NK-92 treated with Interleukin-12 subunit alpha and Interleukin-12 subunit beta, amount 100 ng/mL, for 24 hours (cell line): ENCODE results near the gene SLC24A2.
"Not testable (repeated sequence)": the region's sequence is repeated elsewhere in the genome, so short reads cannot be mapped to it uniquely, and the experiment has no call there.

Source experiments
- DNase-seq: peaks from one replicate; lab custom pipeline; 2025; lab: John Stamatoyannopoulos, UW

The SLC24A2 gene

GRCh38 chr9:19788614-19789271 lies at the start of gene SLC24A2:
Gene SLC24A2 (minus strand): TSS chr9:19789037.
- DNase-seq: no peak

GRCh38 chr9:19833331-19833730 lies 44.5 kb upstream of the SLC24A2 start:
- not testable (repeated sequence) for DNase-seq

GRCh38 chr9:19830796-19831195 lies 42.0 kb upstream of the SLC24A2 start:
- no peak for DNase-seq

GRCh38 chr9:19828576-19829109 lies 39.8 kb upstream of the SLC24A2 start:
- DNase-seq: no peak

GRCh38 chr9:19816769-19817168 lies 27.9 kb upstream of the SLC24A2 start:
- DNase-seq: no peak

- no peak for DNase-seq
Measured at GRCh38 chr9:19812194-19812593, 23.4 kb upstream of the SLC24A2 start.

- no peak for DNase-seq
Measured at GRCh38 chr9:19809422-19810269, 20.8 kb upstream of the SLC24A2 start.

GRCh38 chr9:19807182-19807892 lies 18.5 kb upstream of the SLC24A2 start:
- DNase-seq: no peak

- no peak for DNase-seq
Measured at GRCh38 chr9:19804431-19804830, 15.6 kb upstream of the SLC24A2 start.

- no peak for DNase-seq
Measured at GRCh38 chr9:19800884-19801283, 12.0 kb upstream of the SLC24A2 start.

GRCh38 chr9:19799784-19800183 lies 10.9 kb upstream of the SLC24A2 start:
- DNase-seq: no peak

GRCh38 chr9:19788152-19788551 lies 685 bp downstream of the SLC24A2 start:
- DNase-seq: no peak

- no peak for DNase-seq
Measured at GRCh38 chr9:19787672-19788071, 1.2 kb downstream of the SLC24A2 start.

- DNase-seq: no peak
Measured at GRCh38 chr9:19785230-19785629, 3.6 kb downstream of the SLC24A2 start.

- DNase-seq: no peak
Measured at GRCh38 chr9:19784136-19784535, 4.7 kb downstream of the SLC24A2 start.

GRCh38 chr9:19783500-19783899 lies 5.3 kb downstream of the SLC24A2 start:
- no peak for DNase-seq

- DNase-seq: no peak
Measured at GRCh38 chr9:19782005-19782404, 6.8 kb downstream of the SLC24A2 start.

- no peak for DNase-seq
Measured at GRCh38 chr9:19781240-19781639, 7.6 kb downstream of the SLC24A2 start.

- DNase-seq: no peak
Measured at GRCh38 chr9:19771446-19771845, 17.4 kb downstream of the SLC24A2 start.

- no peak for DNase-seq
Measured at GRCh38 chr9:19770973-19771372, 17.9 kb downstream of the SLC24A2 start.

GRCh38 chr9:19769213-19769612 lies 19.6 kb downstream of the SLC24A2 start:
- no peak for DNase-seq

GRCh38 chr9:19768798-19769197 lies 20.0 kb downstream of the SLC24A2 start:
- DNase-seq: no peak

- no peak for DNase-seq
Measured at GRCh38 chr9:19759066-19759465, 29.8 kb downstream of the SLC24A2 start.
